ENCODE data around the gene TIGD1. TPM values are rescaled to one million over a fixed set of nuclear protein-coding genes. Genes with fewer than 3 reads are reported as not detected.

Gene TIGD1
- total RNA-seq, 2 experiments from 2014 or later, result 11.7 to 12.8 TPM

- peaks cover 4% of the 10 kb centered on the region for H3K4me1 Mint-ChIP-seq
- no peak overlapping the region for H3K4me3 Mint-ChIP-seq
- DNase-seq, result peak; percentile 86
- POLR2A ChIA-PET, result interaction anchor here (0.6 kb wide), 1 partner anchor 49 kb away, joined by 3 read pairs; no protein-coding TSS in a partner anchor
- no peaks in the 10 kb centered on the region for H3K9me3 Mint-ChIP-seq
- peak; percentile 67 for ATAC-seq (ENCODE audit: low read depth)
- H3K36me3 Mint-ChIP-seq, result no peaks in the 10 kb centered on the region
- no peak overlapping the region for H3K27ac Mint-ChIP-seq
- peaks cover 28% of the 10 kb centered on the region for H3K27me3 Mint-ChIP-seq
Measured at GRCh38 chr2:232521959-232522622, 28.3 kb downstream of the TIGD1 start.

- ATAC-seq (ENCODE audit: low read depth) (no peak), DNase-seq (no peak)
- POLR2A ChIA-PET, result no interaction called here
- H3K9me3 Mint-ChIP-seq, result no peaks in the 10 kb centered on the region
- no peak overlapping the region for H3K4me3 Mint-ChIP-seq
- H3K36me3 Mint-ChIP-seq, result no peaks in the 10 kb centered on the region
- peaks cover 4% of the 10 kb centered on the region for H3K4me1 Mint-ChIP-seq
- peaks cover 31% of the 10 kb centered on the region for H3K27me3 Mint-ChIP-seq
- H3K27ac Mint-ChIP-seq, result no peak overlapping the region
Measured at GRCh38 chr2:232521098-232521497, 29.3 kb downstream of the TIGD1 start.

DNA sequence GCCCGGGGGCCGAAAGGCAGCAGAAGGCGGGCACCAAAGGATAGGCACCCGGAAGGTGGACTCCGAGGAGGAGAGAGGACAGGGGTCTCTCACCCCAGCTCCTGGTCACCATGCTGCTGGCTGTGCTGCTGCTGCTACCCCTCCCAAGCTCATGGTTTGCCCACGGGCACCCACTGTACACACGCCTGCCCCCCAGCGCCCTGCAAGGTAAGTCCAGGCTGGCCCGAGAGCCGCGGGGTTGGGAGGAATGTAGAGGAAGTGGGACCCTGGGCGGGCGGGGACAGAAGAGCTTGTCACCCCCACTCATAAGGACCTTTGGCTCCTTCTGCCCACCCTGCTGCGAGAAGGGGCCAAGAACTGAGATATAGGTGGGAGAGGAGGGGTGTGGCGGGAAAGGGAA, 29.9 kb downstream of the TIGD1 start:
- POLR2A ChIA-PET, result no interaction called here
- Mint-ChIP-seq H3K4me1 (peaks cover 4% of the 10 kb centered on the region), H3K36me3 (no peaks in the 10 kb centered on the region), H3K27me3 (peaks cover 32% of the 10 kb centered on the region), H3K27ac (no peak overlapping the region), H3K9me3 (no peaks in the 10 kb centered on the region), H3K4me3 (no peak overlapping the region)
- DNase-seq (no peak), ATAC-seq (ENCODE audit: low read depth) (no peak)

GRCh38 chr2:232519581-232520438, 30.5 kb downstream of the TIGD1 start, which contains the start of gene PRSS56:
Gene PRSS56 (plus strand): TSS chr2:232520388. CDS start chr2:232520599, 211 bp downstream.
- peaks cover 4% of the 10 kb centered on the region for H3K4me1 Mint-ChIP-seq
- H3K4me3 Mint-ChIP-seq, result no peak within 1 kb of the TSS
- no peaks in the 10 kb centered on the region for H3K36me3 Mint-ChIP-seq
- DNase-seq (no peak), ATAC-seq (ENCODE audit: low read depth) (no peak)
- H3K27me3 Mint-ChIP-seq, result peaks cover 31% of the 10 kb centered on the region
- no peak within 1 kb of the TSS for H3K27ac Mint-ChIP-seq
- POLR2A ChIA-PET, result no interaction called here
- H3K9me3 Mint-ChIP-seq, result no peaks in the 10 kb centered on the region

- POLR2A ChIA-PET, result no interaction called here
- Mint-ChIP-seq H3K27ac (no peak overlapping the region), H3K4me1 (peaks cover 2% of the 10 kb centered on the region), H3K4me3 (no peak overlapping the region), H3K36me3 (no peaks in the 10 kb centered on the region), H3K27me3 (peaks cover 25% of the 10 kb centered on the region), H3K9me3 (no peaks in the 10 kb centered on the region)
- no peak for ATAC-seq (ENCODE audit: low read depth)
- no peak for DNase-seq
Measured at GRCh38 chr2:232518844-232519243, 31.5 kb downstream of the TIGD1 start.

GRCh38 chr2:232516551-232516950, 33.8 kb downstream of the TIGD1 start:
- Mint-ChIP-seq H3K4me3 (no peak overlapping the region), H3K36me3 (no peaks in the 10 kb centered on the region), H3K9me3 (no peaks in the 10 kb centered on the region), H3K4me1 (peaks cover 2% of the 10 kb centered on the region), H3K27me3 (peaks cover 19% of the 10 kb centered on the region), H3K27ac (no peak overlapping the region)
- DNase-seq (no peak), ATAC-seq (ENCODE audit: low read depth) (no peak)
- POLR2A ChIA-PET, result interaction anchor here (0.7 kb wide), 1 partner anchor 25 kb away, joined by 3 read pairs; no protein-coding TSS in a partner anchor

GRCh38 chr2:232515639-232516038, 34.7 kb downstream of the TIGD1 start:
- no peak for ATAC-seq (ENCODE audit: low read depth)
- DNase-seq, result no peak
- Mint-ChIP-seq H3K36me3 (no peaks in the 10 kb centered on the region), H3K9me3 (no peaks in the 10 kb centered on the region), H3K27ac (no peak overlapping the region), H3K4me3 (no peak overlapping the region), H3K4me1 (no peaks in the 10 kb centered on the region), H3K27me3 (peaks cover 13% of the 10 kb centered on the region)
- POLR2A ChIA-PET, result interaction anchor here (0.7 kb wide), 1 partner anchor 26 kb away, joined by 3 read pairs; no protein-coding TSS in a partner anchor

DNA sequence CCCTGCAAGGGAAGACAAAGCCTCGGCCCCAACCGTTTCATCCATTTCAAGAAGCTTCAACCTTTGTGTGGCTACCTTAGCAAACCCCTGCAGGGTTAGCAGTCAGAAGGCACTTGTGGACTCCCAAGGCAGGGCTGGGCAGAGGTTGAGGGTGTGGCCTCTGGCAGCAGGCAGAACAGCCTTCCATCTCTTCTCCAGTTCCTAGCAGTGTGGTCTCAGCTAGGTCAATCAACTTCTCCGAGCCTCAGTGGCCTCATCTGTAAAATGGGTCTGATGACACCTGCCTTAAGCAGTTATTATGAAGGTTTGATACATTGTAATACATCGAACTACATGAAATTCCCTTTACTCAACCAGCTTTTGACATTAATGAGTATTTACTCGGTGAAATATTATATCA, 37.0 kb downstream of the TIGD1 start:
- no peak for ATAC-seq (ENCODE audit: low read depth)
- H3K27me3 Mint-ChIP-seq, result peaks cover 10% of the 10 kb centered on the region
- POLR2A ChIA-PET, result no interaction called here
- no peaks in the 10 kb centered on the region for H3K4me1 Mint-ChIP-seq
- H3K4me3 Mint-ChIP-seq, result no peak overlapping the region
- no peaks in the 10 kb centered on the region for H3K36me3 Mint-ChIP-seq
- no peak overlapping the region for H3K27ac Mint-ChIP-seq
- DNase-seq, result no peak
- no peaks in the 10 kb centered on the region for H3K9me3 Mint-ChIP-seq

DNA sequence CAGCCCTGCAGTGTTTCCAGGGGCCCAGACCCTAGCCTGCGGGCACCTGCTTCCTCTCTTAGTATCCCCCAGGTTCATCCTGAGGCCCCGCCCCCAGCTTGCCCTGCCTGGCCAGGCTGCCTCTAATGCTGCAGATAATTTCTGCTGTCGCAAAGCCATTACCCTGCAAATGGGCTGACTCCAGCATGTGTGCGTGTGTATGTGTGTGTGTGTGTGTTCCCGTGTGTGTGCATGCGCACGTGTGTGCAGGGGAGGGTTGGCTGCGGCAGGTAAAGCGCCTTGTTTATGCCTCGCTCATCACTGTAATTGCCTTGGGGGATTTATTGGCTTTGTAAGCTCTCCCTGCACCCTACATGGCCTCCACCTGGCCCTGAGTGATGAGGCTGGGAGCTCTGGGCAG, 37.8 kb downstream of the TIGD1 start:
- Mint-ChIP-seq H3K4me1 (no peaks in the 10 kb centered on the region), H3K4me3 (no peak overlapping the region), H3K9me3 (no peaks in the 10 kb centered on the region), H3K36me3 (no peaks in the 10 kb centered on the region), H3K27me3 (peaks cover 10% of the 10 kb centered on the region), H3K27ac (no peak overlapping the region)
- POLR2A ChIA-PET, result no interaction called here
- no peak for DNase-seq
- no peak for ATAC-seq (ENCODE audit: low read depth)

- no peak overlapping the region for H3K27ac Mint-ChIP-seq
- H3K9me3 Mint-ChIP-seq, result no peaks in the 10 kb centered on the region
- peaks cover 10% of the 10 kb centered on the region for H3K27me3 Mint-ChIP-seq
- POLR2A ChIA-PET, result no interaction called here
- ATAC-seq (ENCODE audit: low read depth) (no peak), DNase-seq (no peak)
- H3K4me1 Mint-ChIP-seq, result no peaks in the 10 kb centered on the region
- no peak overlapping the region for H3K4me3 Mint-ChIP-seq
- H3K36me3 Mint-ChIP-seq, result no peaks in the 10 kb centered on the region
Measured at GRCh38 chr2:232511336-232511890, 38.9 kb downstream of the TIGD1 start.

- Mint-ChIP-seq H3K27me3 (peaks cover 24% of the 10 kb centered on the region), H3K27ac (no peak overlapping the region), H3K9me3 (no peaks in the 10 kb centered on the region), H3K4me1 (no peaks in the 10 kb centered on the region), H3K4me3 (no peak overlapping the region), H3K36me3 (no peaks in the 10 kb centered on the region)
- POLR2A ChIA-PET, result no interaction called here
- no peak for ATAC-seq (ENCODE audit: low read depth)
- no peak for DNase-seq
Measured at GRCh38 chr2:232508251-232508650, 42.1 kb downstream of the TIGD1 start.

DNA sequence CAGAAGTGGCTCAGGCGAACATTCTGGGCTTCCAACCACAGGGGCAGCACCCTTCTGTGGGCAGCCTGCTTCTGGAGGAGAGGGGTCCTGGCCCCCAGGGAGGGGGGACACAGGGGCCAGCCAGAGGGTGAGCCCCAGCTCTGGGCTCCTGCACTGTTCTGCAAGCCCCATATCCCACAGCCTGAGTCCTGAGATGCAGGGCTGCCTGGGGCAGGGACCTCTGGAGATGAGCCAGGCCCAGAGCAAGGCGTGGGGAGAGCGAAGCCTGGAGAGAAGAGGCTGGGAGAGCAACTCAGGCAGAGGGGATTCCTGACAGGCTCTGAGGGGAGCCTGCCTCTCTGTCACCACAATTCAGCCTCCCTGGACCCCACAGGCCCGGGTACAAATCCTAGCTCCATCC, 43.6 kb downstream of the TIGD1 start:
- DNase-seq, result no peak
- POLR2A ChIA-PET, result no interaction called here
- Mint-ChIP-seq H3K4me1 (peaks cover 4% of the 10 kb centered on the region), H3K9me3 (no peaks in the 10 kb centered on the region), H3K36me3 (no peaks in the 10 kb centered on the region), H3K27me3 (peaks cover 32% of the 10 kb centered on the region), H3K4me3 (no peak overlapping the region), H3K27ac (no peak overlapping the region)
- ATAC-seq (ENCODE audit: low read depth), result no peak

- Mint-ChIP-seq H3K27me3 (peaks cover 35% of the 10 kb centered on the region), H3K4me1 (peaks cover 4% of the 10 kb centered on the region), H3K9me3 (no peaks in the 10 kb centered on the region), H3K4me3 (no peak overlapping the region), H3K27ac (no peak overlapping the region), H3K36me3 (no peaks in the 10 kb centered on the region)
- POLR2A ChIA-PET, result no interaction called here
- DNase-seq, result no peak
- ATAC-seq (ENCODE audit: low read depth), result no peak
Measured at GRCh38 chr2:232505856-232506255, 44.5 kb downstream of the TIGD1 start.

- H3K27ac Mint-ChIP-seq, result no peak overlapping the region
- DNase-seq, result no peak
- H3K4me3 Mint-ChIP-seq, result no peak overlapping the region
- POLR2A ChIA-PET, result no interaction called here
- no peaks in the 10 kb centered on the region for H3K36me3 Mint-ChIP-seq
- peaks cover 37% of the 10 kb centered on the region for H3K27me3 Mint-ChIP-seq
- ATAC-seq (ENCODE audit: low read depth), result no peak
- H3K4me1 Mint-ChIP-seq, result peaks cover 4% of the 10 kb centered on the region
- H3K9me3 Mint-ChIP-seq, result no peaks in the 10 kb centered on the region
Measured at GRCh38 chr2:232504438-232504837, 45.9 kb downstream of the TIGD1 start.

Measured in activated naive CD8-positive, alpha-beta T cell treated with anti-CD3 and anti-CD28 coated beads, Interleukin-2, amount 10 ng/mL, durations not matched to agents 7 days and 5 days (primary cell).